Measurements from ENCODE around the gene UBE2L6.

The UBE2L6 gene

DNA sequence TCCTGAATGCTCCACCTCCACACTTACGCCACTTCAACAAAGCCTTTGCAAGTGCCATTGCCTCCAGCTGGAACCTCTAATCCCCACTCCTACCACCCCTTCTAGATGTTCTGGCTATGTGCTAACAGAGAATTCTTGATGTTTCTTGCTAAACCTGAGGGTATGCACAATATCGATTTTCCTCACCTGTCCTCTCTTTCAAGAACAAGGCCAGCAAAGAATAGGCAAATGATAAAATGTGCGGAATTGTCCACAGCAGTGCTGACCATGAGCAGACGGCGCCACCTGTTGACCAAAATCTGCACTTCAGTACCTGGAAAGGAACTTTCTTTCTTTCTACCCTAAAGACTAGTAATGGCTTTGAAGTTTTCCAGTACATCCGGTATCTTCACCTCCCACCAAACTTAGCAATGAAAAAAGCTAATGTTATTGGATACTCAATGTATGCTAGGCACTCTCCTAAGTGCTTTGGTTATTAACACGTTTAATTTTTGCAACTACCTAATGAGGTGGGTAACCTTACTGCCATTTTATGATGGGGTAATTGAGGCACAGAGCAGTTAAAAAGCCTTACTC lies 40.3 kb downstream of the UBE2L6 start:
- no peak for DNase-seq

GRCh38 chr11:57523419-57523818 lies 44.1 kb downstream of the UBE2L6 start:
- no peak for DNase-seq

DNA sequence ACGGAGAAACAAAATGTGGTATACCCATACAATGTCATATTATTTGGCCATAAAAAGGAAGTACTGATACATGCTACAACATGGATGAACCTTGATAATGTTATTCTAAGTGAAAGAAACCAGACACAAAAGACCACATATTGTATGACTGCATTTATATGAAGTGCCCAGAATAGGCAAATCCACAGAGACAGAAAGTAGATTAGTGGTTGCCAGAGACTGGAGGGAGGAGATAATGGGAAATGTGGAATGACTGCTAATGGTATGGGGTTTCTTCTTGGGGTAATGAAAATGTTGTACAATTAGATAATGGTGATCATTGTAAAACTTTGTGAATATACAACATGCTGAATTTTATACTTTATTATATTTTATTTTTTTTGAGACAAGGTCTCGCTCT lies 46.4 kb downstream of the UBE2L6 start:
- DNase-seq = no peak

- DNase-seq = no peak
These were observed 51.4 kb downstream of the UBE2L6 start for GRCh38 chr11:57516061-57516443.

DNA sequence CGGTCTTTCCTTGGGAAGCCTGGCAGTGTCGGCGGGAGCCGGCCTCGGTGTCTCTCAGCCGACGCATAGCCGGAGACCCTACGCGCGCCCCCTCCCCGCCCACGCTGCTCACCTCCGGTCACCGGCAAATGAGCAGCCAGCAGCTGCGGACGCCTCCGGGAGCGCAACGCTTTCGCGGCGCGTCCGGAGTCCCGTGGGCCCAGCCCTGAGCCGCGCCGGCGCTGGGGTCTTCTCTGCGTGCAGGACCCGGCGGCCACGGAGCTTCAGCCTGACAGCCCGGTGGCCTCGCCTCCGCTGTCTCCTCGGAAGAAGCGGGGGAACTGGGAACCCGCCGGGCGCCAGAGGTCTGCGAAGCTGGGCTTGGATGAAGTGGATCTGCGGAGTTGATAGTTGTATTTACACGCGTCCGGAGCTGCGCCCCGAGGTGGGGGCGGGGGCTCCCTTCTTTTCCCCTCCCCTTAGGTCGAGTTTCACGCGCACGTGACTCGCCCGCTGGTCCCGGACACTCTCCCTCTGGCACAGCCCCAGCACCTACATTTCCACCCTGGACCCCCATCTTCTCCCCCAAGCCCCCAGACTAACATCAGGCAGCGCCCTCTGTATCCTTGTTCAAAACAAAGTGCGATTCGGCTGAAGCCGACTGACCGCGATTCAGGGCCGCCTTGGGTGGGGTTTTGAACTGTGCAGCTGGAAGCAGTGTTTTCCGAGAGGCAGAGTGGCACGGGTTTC lies 52.0 kb downstream of the UBE2L6 start, which contains the start of gene SLC43A1:
SLC43A1 (minus strand) TSS at position 371 of the 729 bp plus-strand sequence. CDS start 1,591 bp downstream, outside the sequence.
- no peak for DNase-seq

DNA sequence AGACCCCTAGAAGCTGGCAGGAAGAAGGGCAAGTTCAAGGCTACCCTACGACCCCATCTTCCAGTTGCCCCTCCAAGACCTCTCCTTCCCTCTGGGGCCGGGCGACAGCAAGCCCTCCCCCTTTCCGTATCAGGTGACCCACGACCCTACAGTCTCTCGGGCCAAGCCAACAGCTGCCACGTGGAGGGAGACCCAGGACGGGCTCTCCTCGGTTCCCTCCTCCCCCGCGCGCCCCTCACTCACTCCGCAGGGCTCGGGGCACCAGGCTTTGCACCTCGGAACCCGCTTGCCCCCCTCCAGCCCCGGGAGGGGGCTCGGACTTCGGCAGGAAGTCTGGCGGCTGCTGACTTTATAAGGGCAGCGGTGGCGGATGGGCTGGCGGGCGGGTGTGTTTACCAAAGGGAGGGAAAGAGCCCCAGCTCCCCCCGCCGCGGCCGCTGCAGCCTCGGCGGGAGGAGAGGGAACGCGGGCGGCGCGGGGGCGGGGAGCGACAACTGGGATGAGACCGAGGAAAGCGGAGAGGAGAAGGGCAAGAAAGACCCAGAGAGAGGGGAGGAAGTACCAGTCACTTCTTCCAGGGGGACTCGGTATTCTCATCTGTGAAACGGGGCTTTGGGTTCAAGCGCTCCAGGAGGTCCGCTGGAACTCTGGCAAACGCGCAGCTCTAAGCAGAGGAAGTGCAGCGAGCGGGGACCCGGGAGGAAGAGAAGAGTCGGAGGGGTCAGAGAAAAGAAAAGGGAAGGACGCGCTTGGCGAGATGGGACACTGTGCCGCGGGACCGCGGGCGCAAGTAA lies 52.7 kb downstream of the UBE2L6 start:
- DNase-seq = no peak

DNA sequence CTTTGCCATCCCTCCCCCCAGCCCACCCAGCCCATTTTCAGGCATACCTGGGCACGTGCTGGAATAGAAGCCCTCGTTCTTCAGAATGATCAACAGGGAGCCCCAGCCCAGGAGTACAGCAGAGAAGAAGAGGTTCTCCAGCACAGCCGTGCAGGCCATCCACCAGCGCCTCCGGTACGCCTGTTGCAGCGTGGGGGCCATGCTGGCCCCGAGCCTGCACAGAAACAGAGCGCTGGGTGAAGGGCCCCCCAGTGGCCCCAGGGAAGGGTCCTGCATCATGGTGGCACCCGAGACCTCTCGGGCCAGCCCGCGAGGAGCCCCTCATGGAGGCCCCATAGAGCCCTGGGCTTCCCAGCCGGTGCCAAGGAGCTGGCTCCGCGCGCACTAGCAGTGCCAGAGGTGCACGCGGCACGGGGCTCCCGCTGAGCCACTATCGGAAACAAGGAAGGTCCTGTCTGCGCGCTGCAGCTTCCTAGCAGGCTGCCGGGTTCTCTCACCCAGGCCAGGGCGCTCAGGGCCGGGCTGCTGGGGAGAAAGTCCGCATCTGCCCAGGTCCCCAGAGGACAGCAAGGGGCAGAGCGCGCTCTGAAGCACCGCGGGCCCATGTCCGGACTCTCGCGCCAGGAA lies 53.4 kb downstream of the UBE2L6 start:
- DNase-seq = no peak

- no peak for DNase-seq
These were observed 54.0 kb downstream of the UBE2L6 start for GRCh38 chr11:57513452-57513795.

DNA sequence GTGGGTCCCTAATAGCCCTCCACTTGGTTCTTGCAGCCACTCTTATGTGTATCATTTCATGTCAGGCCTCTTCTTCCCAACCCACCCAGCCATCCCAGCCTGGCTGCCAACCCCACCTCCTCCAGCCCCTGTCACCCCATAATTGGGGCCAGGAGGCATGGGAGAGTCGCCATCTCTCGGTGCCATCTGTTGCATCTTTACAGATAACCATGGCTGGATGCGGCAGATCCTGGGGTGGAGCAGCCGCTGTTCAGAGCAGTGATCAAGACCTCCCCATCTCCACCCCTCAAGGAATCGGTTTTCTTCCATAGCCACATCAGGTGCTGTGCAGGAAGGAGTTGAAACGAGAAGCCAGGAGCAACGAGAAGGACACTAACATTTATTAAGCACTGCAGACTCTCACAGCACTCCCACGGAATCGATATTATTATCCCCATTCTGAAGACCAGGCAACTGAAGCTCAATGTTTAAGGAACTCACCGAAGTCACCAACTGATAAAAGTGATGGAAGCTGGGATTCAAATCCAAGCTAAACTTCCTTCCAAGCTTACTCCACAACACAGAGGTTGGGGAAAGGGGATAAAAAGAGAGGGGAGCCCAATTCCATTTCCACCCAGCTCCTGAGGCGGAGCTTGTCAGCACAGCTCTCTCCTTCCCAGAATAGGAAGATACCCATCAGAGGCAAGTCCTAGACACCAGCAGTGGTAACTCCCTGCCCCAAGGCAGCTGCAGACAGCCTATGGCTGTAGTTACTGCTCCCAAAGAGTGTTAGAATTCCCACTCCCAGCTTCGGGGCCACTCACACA lies 54.6 kb downstream of the UBE2L6 start:
- no peak for DNase-seq

GRCh38 chr11:57511741-57512430 lies 55.6 kb downstream of the UBE2L6 start:
- no peak for DNase-seq

DNA sequence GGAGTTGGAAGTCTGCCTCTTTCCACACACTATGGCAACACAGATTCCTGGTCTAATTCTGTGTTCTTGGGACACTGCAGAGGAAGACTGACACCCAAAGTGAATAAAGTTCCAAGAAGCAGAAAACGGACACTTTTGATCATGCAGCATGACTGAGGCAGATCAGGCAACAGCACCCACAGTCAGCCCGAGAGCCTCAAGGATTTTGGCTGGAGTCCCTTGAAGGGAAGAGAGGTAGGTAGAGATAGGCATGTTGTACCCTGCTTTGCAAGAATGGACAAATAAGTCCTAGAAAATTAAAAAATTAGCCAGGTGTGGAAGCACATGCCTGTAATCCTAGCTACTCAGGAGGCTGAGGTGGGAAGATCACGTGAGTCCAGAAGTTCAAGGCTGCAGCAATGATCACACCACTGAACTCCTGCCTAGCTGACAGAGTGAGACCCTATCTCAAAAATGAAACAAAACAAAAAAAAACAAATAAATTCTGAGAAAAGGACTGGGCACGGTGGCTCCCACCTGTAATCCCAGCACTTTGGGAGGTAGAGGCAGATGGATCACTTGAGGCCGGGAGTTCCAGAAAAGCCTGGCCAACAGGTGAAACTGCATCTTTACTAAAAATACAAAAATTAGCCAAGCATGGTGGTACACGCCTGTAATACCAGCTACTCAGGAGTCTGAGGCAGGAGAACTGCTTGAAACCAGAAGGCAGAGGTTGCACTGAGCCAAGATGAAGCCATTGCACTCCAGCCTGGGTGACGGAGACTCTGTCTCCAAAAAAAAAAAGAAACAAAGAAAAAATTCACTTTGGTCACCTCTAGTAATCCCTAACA lies 58.9 kb downstream of the UBE2L6 start:
- no peak for DNase-seq

DNA sequence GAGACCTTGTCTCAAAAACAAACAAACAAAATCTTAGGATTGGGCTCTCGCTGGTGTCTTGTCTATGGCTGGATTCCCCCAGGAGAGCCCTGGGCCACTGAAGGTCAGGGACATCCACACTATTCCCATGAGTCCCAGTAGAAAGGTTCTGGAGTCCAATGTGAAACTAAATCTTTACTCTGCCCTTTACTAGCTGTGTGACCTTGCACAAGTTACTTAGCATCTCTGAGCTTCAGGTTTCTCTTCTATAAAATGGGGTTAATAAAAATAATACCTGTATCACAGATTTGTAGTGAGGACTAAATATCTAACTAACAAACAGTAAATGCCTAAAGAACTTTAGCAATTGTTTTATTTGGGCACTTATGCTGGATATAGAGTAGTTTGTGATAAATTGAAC lies 61.0 kb downstream of the UBE2L6 start:
- DNase-seq = no peak

- DNase-seq = no peak
These were observed 63.0 kb downstream of the UBE2L6 start for GRCh38 chr11:57504511-57504910.

DNA sequence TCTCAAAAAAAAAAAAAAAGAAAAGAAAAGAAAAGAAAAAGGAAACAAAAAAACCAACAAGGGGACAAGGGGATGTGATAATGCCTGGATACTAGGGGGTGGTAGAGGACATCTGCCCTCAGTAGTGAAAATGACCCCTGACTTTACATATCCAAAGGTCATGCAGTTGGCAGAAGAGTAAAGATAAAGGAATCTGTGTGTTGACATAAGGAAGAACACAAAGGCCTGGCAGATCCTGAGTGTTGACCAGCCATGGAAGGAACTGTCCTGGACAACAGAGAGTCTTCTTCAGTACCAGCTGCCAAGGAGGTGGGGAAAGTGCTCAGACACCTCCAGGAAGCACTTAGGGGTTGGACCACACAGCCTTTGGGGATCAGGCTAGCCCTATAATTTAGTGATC lies 64.6 kb downstream of the UBE2L6 start:
- DNase-seq = no peak

DNA sequence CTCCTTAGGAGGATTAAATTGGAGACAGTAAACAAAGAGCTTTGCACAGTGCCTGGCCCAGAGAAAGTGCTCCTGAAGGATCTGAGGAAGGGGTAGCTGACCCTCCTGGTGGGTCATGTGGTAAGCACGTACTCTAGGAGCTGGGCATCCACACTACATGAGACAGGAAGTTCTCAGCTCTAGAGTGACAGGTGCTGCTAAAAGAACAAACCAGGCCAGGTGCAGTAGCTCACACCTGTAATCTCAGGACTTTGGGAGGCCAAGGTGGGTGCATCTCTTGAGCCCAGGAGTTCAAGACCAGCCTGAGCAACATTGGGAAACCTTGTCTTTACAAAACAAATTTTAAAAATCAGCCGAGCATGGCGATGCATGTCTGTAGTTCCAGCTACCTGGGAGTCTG lies 65.1 kb downstream of the UBE2L6 start:
- no peak for DNase-seq

DNA sequence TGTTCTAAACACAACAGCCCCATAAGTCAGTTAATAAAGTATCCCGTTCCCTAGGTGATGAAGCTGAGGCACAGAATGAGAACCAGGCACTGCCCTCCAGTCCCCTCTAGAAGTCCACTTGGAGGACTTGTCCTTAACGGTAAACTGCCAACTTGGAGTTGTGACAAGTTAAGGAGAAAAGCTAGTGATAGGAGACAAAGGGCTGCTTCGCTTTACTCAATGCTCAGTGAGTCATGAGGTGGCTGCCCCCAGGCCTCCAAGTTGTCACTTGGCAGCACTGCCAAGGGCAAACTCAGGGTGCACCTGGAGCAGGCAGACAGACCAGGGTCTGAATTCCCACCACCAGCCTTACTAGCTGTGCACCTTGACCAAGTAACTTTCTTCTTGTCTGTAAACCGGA lies 65.5 kb downstream of the UBE2L6 start:
- DNase-seq = no peak
